Left ventricle myocardium superior (tissue), 1 donor: ENCODE measurements around the gene INPP4B. TPM values are rescaled to one million over a fixed set of nuclear protein-coding genes. Genes with fewer than 3 reads are reported as not detected.

Source experiments
- ATAC-seq: fragments of 200-7000 bp; cut with Tn5 transposase; one replicate; pipeline ENCODE4 v1.9.1; 2020; ENCODE audit warnings: mild to moderate bottlenecking, moderate library complexity
- DNase-seq: peaks from one replicate; pipeline ENCODE4 v3.0.0-alpha.2; 2020
- intact Hi-C: fragments of 100-400 bp; cut with micrococcal nuclease; formaldehyde crosslinking; loops from one replicate; pipeline ENCODE4 v1.11.0; 2022
- total RNA-seq: library from RNA; stranded (reverse); fragmentation: NEBNext Ultra II Directional; extraction: Animal tissue kit (Norgen Biotek cat#: 25700); gene quantifications from one replicate; pipeline ENCODE4 v1.2.1, GENCODE V29; 2021
- donor health status: DM: no; HTN: yes; CAD: no; lungs with severe emphysema.

Gene INPP4B
- total RNA-seq, 1 donor from 2014 or later = 15.5 TPM

DNA sequence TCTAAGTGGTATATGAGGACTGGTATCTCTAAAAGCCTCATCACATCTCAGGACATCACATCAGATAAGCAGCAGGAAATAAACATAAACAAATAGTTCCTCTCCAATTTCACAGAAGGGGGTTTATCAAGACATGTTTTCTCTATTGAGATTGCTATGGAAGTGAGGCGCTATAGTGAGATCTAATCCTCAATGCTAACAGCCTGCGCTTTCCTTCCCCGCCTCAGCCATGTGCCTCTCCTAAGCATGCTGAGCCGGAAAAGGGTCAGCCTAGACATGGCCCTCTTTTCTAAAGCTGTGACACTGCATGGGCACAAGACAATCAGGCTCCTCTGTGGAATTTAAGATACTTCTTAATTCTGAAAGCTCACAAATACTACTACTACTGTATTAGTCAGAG, 286.1 kb downstream of the INPP4B start:
- no peak for ATAC-seq
- intact Hi-C loops = no loop called here

DNA sequence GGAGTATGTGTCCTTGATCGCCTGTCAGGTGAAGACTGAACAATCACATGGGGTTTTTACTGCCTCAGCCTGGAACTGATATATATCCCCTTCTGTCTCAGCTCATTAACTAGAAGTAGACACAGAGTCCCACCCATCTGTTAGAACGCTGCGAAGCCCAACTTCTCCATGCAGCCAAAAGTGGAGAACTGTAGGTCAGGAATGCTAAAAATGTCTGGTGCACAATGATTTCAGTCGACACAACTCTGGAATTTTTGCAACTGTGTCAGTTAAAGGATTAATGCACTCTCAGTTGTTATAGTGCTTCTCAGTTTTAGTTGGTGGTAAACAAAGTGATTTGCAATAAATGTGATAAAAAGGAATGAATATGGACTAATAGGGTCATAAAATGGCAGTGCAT, 287.2 kb downstream of the INPP4B start:
- intact Hi-C loops = no loop called here
- no peak for ATAC-seq
- no peak for DNase-seq

More for the DNA sequence above, 286.1 kb downstream of the INPP4B start:
- DNase-seq = no peak

DNA sequence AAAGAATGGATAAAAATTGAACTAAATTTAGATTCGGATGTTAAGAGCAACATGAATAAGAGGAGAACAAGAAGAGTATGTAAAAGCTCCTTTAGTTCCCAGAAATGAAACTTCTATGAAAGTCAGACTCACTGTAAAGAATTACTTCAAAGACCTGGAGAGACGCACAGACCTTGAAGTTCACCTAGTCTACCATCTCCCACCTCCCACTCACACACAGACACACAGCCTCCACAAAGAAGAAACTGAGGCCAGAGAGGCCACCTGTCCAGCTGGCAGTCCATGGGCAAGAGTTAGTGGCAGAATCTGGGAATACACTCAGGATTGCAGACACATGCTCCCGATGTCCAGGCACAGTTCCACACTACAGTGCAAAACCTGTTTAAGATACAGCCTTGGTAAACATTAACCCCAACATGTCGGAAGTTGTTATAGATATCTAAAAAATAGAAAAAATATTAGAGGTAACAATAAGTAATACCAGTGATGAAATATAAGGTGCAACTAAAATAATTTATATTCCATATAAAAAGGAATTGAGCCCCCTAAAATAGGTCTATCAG, 288.8 kb downstream of the INPP4B start:
- ATAC-seq (no peak), DNase-seq (no peak)
- intact Hi-C loops = no loop called here

DNA sequence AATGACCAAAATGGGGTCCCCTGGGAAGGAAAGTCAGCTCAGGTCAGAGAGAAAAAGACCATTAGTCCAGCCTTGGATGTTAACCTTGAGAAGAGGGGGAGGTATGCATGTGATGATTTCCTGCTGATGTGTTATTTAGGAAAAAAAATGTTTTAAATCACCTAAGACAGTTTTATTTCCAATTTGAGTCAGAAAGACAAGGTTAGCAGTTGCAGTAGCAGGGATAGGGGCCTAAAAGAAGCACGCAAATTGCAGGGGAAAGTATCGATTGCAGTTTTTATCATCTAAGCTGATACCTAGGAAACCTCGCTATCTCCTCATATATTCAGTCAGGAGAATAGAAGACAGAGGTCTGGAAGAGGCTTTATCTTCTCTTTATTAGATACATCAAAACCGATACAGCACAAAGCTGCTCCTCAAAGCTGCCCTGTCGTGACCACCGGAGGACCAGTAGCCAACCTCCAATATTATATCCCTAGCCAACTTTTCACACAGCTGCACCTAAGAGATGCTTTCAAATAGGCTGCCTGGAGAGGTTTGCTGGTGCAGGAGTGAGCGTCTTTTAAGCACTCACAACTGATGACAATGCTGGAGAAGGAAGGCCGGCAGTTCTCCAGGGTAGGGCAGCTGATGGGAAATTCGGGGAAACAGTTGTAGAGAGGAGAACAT, 289.4 kb downstream of the INPP4B start:
- DNase-seq (no peak), ATAC-seq (no peak)
- intact Hi-C loops = no loop called here

DNA sequence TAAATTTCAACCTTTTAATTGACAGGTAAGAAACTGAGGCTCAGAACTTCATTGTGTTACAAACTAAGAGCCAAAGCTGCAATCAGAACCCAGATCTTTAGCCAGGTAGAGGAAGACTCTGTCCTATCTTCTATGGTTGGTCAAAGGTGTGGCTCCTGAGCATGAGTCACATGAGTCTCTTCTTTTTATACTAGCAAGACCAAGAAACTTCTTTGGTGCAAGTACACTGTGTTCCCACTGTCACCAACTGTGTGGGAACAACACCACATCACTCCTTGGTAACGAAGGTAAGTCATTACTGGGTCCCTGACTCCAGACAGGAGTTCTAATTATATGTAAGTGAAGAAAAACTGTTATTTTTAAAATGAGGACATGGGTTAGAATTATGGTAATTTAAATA, 290.1 kb downstream of the INPP4B start:
- DNase-seq = no peak
- intact Hi-C loops = no loop called here
- ATAC-seq = peak; percentile 22

DNA sequence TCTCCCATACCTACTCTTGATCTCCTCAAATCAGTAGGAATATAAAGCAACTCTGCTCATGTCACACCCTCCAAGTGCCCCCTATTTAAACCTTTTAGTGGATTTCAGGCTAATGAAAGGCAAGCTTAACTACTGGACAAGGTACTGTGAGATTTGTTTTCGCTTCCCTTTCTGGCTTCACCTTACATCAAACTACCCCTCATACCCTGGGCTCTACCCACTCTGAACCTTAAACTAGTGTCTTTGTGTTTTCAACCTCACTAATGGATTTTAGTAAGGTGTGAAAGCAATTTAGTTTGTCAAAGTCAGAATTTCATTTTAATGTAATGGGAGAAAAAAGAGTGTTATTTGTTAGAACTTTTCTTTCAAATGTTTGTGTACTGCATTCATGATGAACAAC, 291.7 kb downstream of the INPP4B start:
- intact Hi-C loops = no loop called here
- no peak for DNase-seq
- no peak for ATAC-seq

DNA sequence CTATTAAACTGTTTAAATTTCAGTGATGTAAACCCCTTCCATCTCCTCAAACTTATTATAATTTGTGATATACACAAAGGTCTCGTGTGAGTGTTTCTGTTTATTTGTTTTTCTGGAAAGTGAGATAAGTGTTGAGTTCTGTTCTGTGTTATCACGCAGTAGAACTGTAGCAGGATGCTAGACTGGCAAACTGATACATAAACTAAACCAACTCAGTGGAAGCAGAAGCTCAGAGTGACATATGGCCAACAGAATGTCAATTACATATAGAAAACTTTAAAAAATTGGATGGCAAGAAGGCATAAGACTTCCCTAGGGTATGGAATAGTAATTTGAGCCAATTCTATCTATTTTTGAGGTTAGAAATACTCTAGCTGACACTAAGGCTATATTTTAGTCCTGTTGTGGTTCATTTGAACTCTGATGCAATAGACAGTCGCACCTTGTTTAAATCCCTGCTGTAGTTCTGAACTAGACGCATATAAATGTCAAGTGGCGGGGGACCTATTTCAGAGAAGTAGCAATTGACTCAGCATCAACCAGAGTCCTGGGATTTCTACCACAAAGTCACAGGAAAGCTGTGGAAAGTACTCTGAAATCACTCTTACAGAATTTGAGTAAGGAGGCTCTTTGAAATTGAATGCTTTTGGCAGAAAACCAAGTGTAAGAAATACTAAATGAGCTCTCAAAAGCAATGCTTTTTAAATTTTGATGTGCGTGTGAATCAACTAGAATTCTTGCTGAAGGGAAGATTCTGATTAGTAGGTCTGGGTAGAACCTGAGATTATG, 294.4 kb downstream of the INPP4B start:
- ATAC-seq = no peak
- DNase-seq = no peak
- intact Hi-C loops = no loop called here

DNA sequence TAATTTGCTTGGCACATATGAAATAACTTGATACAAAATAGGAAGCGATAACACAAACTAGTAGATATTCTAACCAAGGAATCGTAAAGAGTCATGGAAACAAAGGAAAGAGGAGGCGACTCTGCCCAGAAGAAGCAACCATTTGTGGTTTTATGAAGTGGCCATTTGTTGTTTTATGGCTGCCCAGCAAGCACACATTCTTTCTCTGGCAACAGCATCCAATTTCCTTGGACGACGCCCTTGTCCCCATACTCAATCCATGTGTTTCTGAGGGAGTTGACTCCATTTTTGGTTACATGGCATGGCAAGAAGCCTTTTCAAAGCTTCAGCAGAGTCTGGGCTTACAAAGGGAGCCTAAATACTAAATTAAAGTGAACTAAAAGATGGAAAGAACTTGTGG, 295.1 kb downstream of the INPP4B start:
- DNase-seq = no peak
- ATAC-seq = no peak
- intact Hi-C loops = no loop called here

DNA sequence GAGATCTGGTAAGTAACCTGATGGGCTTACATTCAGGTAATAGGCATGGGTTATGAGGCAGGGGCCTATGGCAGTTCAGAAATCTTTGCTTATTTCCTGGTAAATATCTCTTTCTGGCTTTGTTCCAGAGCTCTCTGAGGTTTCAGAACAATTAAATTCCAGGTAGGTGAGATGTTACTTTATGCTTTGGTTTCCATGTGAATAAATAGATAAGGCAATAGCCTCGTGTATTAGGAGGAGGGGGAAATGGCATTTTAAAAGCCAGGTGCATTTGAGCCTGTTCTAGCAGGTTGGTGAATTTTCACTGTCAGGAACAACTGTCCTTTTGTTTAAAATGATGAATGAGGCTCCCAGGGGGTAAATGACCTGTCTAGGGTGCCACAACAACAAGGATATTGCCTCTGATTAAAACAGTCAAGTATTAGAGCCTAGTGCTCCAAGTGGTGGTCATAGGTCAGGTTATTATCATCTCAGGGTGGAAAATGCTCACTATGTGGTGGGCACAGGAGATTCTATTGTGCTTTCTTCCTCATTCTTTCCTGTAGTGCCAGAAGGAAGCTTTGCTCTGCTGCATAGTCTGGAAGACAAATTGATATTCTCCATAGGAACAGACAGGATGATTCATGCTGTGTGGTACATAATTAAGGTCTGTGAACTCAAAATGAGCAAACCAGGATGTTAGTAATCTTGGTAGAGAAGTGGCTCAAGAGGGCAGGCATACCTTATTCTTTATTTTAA, 296.2 kb downstream of the INPP4B start:
- ATAC-seq = no peak
- intact Hi-C loops = no loop called here
- no peak for DNase-seq

DNA sequence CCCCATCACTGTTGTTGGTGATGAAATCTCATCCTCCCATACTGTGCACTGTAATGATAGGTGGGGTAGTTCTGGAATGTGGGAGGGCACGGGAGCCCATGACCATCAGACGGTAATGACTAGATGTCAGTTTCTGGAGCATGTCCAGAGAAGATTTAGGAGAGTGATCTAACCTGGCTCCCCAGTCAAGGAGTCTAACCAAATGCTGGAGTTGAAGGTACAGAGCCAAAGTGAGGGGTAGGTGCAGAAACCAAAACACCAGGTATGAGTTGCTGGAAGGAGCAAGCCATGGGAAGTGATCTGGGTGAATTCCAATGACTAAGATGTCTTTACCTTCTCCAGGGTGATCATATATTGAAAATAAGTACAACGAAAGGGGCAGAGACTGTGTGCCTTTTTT, 296.9 kb downstream of the INPP4B start:
- ATAC-seq (no peak), DNase-seq (no peak)
- intact Hi-C loops = no loop called here

DNA sequence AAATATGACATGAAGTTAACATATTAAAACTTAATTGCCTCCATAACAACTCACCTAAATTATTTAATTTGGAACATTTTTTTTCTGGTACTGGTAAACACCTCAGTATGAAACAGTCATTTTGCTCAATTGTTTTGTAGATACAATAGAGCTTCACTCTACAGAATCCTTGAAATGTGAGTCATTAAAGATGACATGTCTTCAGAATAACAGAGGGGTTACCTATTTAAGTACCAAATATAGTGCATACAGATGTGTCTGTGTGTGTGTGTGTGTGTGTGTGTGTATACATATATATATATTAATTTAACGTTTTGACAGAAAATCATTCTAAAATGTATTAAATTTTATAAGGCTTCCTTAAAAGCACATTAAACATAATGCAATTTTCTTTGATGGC, 297.6 kb downstream of the INPP4B start:
- intact Hi-C loops = no loop called here

DNA sequence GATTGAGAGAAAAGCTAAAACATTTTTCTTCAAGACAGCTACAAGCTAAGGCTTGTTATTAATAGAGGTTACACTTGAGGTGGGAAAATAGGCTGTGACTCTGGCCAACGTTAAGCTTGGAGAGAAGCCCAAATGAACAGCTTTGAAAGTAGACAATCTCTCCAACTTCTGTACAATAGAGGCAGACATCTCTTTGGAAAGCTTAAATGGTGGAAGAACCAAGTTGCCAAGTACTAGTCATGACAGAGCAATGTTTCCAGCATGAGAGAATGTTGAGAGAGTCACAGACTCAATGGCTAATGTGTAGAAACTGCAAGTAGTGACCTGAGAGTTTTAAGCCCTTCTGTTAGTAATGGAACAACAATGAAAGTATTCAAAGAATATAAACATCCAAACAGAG, 298.1 kb downstream of the INPP4B start:
- DNase-seq (no peak), ATAC-seq (peak; percentile 66)
- intact Hi-C loops = no loop called here

More for the DNA sequence above, 297.6 kb downstream of the INPP4B start:
- ATAC-seq (no peak), DNase-seq (no peak)

DNA sequence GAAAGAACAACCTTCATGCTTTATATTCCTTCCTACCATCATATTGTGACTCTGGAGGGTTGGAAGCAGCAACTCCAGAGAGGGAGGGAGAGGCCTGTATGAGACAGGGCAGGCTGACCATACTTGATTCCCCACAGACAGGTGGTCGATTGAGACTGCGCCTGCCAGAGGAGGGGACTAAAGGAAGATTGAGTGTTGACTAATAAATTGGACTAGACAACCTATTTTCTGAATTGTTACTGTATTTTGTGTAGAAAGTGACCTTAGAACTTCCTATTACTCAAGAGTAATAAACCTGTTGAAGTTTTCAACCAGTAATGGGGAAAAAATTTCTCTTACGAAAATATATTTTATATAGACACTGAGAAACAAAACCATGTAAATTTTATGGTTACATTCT, 301.5 kb downstream of the INPP4B start:
- DNase-seq (no peak), ATAC-seq (no peak)
- intact Hi-C loops = no loop called here

DNA sequence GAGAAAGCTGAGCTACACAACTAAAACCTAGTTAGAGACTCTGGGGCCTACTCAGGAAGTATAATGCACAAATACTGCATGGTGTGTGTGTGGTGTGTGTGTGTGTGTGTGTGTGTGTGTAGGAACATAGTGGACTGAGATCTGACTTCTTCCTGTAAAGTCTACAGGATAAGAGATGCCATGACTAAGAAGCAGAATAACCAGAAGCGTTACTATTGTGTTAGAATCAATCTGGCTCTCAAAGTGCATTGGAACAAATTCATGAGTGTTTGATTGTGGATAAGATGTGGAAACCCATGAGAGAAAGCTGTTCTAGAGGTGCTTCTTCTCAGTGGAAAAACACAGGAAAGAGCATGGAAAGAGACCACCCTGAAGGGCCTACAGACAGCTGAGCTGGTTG, 302.1 kb downstream of the INPP4B start:
- no peak for DNase-seq
- intact Hi-C loops = no loop called here
- ATAC-seq = no peak

DNA sequence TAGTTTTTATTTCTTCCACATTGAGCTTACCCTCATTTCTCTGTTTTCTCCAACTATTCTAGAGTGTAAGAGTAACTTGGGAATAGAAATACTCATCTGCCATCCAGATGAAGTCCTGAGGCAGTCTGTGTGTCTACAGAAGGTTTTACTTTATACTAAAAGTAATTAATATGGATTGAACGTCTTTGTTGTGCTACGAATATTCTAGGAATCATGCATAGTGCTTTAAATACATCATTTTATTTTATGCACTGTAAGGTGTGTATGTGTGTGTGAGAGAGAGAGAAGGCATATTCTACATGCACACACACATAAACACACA, 305.7 kb downstream of the INPP4B start:
- ATAC-seq (no peak), DNase-seq (no peak)
- intact Hi-C loops = no loop called here

DNA sequence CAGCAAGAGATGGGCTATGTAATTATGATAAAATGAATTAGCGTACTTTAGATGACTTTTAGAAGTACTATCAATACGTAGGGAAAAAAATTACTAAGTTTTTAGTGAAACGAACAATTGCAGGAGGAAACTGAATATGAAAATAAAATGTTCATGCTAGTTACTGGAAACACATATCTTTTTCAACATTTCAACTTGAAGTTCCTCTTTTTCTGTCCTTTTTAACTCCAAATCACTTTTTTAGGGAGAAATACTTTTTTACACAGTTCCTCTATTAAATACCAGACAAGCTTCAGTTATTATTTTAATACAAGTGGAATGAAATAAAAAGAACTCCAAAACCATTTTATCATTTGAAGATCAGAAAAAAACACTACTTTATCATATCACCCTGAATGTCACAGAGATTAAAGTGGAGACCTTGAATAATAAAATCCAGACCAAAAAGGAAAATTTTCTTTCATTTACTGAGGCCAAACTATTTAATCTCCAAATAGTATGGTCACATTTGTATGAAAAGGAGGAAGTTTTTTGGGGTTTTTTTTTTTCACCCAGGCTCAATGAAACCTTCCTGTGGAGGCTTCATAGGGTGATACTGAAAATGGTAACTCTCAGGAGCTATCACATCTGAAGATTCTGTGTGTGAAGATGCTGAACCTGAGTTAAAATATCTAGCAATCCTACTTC, 306.2 kb downstream of the INPP4B start:
- DNase-seq (no peak), ATAC-seq (no peak)
- intact Hi-C loops = no loop called here

DNA sequence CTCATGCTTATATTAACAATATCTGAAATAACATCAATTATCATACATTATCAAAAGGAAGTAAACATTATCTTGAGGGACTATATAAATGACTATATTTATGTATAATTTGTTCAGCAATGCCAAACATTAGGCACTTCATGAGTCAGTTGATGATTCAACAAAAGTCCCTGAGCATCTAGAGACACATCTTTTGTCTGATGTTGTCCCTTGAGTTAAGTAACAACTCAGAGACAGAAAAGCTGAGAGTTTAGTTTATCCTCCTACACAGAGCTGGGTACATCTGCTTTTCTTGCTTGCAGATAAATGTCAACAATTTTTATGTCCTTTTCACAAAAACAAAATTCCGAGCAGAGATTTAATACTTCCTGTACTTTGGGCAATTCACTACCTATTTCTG, 311.1 kb downstream of the INPP4B start:
- ATAC-seq (no peak), DNase-seq (no peak)
- intact Hi-C loops = no loop called here

DNA sequence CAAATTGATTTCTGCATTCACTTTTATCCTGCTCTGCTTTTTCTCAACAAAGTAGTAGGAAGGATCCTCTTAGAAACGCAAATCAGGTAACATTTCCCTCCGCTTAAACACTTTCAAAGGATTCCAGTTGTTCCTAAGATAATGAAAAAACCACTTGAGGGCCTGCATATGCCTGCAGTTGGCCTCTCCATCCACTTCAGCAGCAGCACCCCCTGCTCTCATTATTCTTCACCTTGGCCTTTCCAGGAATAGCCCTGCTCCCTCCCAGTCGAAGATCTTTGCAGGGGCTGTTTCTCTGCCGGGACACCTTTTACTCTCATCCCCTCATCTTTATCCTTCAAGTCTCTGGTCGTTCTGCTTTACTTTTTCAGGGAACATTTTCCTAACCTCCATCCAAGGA, 314.0 kb downstream of the INPP4B start:
- no peak for DNase-seq
- ATAC-seq = no peak
- intact Hi-C loops = no loop called here

DNA sequence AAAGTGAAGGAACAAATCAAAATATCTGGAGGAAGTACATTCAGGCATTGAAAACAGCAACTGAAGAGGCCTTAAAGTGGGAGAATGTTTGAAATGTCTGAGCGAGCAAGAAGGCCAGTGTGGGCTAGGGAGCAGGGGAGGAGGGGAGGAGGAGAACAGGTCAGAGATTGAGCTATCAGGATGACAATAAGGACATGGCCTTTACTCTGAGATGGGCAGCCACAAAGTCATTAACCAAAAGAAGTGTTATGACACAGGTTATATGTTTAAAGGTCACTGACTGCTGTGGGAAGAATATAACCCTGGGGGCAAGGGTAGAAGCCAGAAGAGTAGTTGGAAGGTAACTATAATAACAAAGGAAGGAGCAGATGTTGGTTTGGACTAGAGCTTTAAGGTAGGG, 315.4 kb downstream of the INPP4B start:
- ATAC-seq = no peak
- intact Hi-C loops = no loop called here
- no peak for DNase-seq

DNA sequence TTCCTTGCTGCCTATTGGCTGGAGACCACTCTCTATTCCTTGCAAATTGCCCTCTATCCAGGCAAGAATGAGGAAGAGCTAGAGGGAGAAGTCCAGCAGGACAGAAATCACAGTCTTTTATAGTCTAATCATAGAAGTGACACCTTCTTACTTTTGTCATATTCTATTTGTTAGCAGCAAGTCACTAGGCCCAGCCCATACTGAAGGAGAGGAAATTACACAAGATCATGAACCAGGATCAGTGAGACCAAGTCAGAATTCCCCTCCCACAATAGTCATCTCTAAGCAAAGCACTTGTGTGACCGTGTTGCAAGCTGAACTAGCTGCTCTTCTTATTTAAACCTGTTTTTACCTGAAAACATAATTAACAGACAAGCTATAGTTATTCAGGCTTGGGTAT, 317.7 kb downstream of the INPP4B start:
- DNase-seq (no peak), ATAC-seq (no peak)
- intact Hi-C loops = no loop called here
